Measurements from ENCODE around the gene ZNF280D.

ZNF280D gene

GRCh38 chr15:56744701-56745683, 11.7 kb upstream of the ZNF280D start:
- no peak for DNase-seq

GRCh38 chr15:56741541-56741940, 8.2 kb upstream of the ZNF280D start:
- DNase-seq: no peak

GRCh38 chr15:56739964-56740640, 6.8 kb upstream of the ZNF280D start:
- no peak for DNase-seq

GRCh38 chr15:56739474-56739873, 6.2 kb upstream of the ZNF280D start:
- DNase-seq: no peak

- DNase-seq: no peak
Observed at GRCh38 chr15:56737791-56738190, 4.5 kb upstream of the ZNF280D start.

- no peak for DNase-seq
Observed at GRCh38 chr15:56736881-56737707, 3.8 kb upstream of the ZNF280D start.

- no peak for DNase-seq
Observed at GRCh38 chr15:56736308-56736707, 3.0 kb upstream of the ZNF280D start.

- DNase-seq: no peak
Observed at GRCh38 chr15:56735589-56735988, 2.3 kb upstream of the ZNF280D start.

GRCh38 chr15:56734013-56734635, 815 bp upstream of the ZNF280D start:
- no peak for DNase-seq

- DNase-seq: no peak
Observed at GRCh38 chr15:56732886-56733135, 498 bp downstream of the ZNF280D start.

- DNase-seq: no peak
Observed at GRCh38 chr15:56732135-56732885, 999 bp downstream of the ZNF280D start.

GRCh38 chr15:56731548-56731947, 1.8 kb downstream of the ZNF280D start:
- no peak for DNase-seq

- no peak for DNase-seq
Observed at GRCh38 chr15:56729561-56729960, 3.7 kb downstream of the ZNF280D start.

- DNase-seq: no peak
Observed at GRCh38 chr15:56725386-56725785, 7.9 kb downstream of the ZNF280D start.

- DNase-seq: no peak
Observed at GRCh38 chr15:56724232-56724631, 9.1 kb downstream of the ZNF280D start.

- no peak for DNase-seq
Observed at GRCh38 chr15:56723787-56724186, 9.5 kb downstream of the ZNF280D start.

GRCh38 chr15:56719774-56720555, 13.3 kb downstream of the ZNF280D start:
- DNase-seq: no peak

- DNase-seq: no peak
Observed at GRCh38 chr15:56719021-56719612, 14.2 kb downstream of the ZNF280D start.

- no peak for DNase-seq
Observed at GRCh38 chr15:56718560-56718959, 14.7 kb downstream of the ZNF280D start.

- DNase-seq: no peak
Observed at GRCh38 chr15:56716334-56716733, 17.0 kb downstream of the ZNF280D start.

GRCh38 chr15:56715220-56715619, 18.1 kb downstream of the ZNF280D start:
- DNase-seq: no peak

Data from activated effector memory CD4-positive, alpha-beta T cell treated with Interleukin-2 at 50 U/mL for 16 hours (primary cell).